GM19043 (cell line): ENCODE results near the gene REPS2.
A peak's percentile ranks its signal among the peaks of the same experiment; 100 is the strongest.

Experiments used
- ATAC-seq: cut with Tn5 transposase; IDR thresholded peaks from one replicate; pipeline ENCODE4 v1.9.1; 2021; ENCODE audit warnings: low read depth; ENCODE audit not compliant: unreplicated experiment

Gene REPS2

GRCh38 chrX:17031827-17032226 is 85.4 kb downstream of the REPS2 start:
- ATAC-seq = no peak

GRCh38 chrX:17032351-17032750 is 85.9 kb downstream of the REPS2 start:
- no peak for ATAC-seq

- ATAC-seq = no peak
Measured at GRCh38 chrX:17033225-17033624, 86.8 kb downstream of the REPS2 start.

DNA sequence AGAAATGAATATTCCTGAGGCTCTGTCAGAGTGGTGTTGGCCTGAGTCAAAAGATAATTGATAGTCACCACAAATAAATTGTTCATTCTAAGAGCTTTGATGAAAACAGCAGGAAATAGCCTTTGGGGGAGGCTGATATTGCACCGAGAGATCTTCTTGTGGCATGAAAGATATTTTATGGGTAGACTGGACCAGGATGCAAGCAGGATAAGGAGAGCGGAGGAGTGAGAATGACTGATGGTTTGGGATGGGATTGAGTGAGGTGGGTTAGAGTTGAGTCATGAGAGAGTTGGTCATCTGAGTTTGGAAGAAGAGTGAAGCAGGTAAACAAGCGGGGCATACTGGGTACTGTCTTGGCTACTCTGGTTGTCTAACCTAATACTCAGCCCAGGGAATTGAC is 88.7 kb downstream of the REPS2 start:
- ATAC-seq = no peak

DNA sequence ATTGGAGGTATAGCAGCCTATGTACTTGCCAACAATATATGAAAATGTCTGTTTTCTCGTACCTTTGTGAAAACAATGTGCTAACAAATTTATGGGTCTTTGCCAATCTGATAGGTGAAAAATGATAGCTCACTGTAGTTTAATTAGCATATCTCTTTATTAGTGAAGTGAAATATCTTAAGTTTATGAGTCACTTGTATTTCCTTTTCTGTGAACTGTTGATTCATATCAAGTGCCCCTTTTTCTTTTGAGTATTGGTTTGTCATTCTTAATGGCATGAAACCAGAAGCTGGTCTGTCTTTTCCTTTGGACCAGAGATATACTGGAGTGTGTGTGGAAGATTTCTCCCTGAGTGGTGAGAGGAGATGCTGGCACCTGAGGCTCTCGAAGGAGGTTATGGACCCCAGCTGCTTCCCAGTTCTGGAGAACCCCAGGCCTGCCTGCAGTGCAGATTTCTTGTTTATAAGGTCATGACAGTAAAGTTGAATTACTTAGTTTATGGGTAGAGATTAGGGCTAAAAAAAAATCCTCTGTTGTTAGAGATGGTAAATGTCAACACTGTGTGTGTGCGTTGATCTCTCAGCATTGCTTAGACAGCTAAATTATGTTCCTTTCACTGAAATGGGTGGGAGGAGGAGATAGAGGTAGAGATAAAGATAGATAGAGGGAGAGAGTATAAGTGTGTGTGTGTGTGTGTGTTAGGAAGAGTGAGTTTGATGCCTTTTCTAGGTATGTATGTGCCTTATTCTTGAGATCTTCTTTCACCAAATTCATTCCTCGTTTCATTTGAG is 89.9 kb downstream of the REPS2 start:
- ATAC-seq = no peak

DNA sequence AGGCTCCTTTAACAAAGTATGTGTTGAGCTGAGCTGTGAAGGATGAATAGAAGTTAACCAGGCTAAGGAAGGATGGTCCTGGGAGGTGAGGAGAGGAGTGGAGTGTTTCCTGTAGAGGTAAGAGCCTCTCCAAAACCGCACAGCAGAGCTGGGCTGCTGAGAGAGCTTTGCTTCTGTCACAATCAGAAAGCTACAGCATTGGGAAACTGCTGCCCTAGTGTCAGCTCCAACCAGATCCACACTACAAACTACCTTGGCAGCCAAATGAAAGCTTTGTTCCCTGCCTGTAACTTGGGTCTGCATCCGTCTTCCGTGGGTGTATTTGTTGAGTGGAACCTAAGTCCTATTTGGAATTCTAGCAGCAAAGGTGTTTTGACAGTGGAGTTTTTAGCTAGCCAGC is 91.8 kb downstream of the REPS2 start:
- ATAC-seq = no peak

- no peak for ATAC-seq
Measured at GRCh38 chrX:17038681-17039161, 92.3 kb downstream of the REPS2 start.

DNA sequence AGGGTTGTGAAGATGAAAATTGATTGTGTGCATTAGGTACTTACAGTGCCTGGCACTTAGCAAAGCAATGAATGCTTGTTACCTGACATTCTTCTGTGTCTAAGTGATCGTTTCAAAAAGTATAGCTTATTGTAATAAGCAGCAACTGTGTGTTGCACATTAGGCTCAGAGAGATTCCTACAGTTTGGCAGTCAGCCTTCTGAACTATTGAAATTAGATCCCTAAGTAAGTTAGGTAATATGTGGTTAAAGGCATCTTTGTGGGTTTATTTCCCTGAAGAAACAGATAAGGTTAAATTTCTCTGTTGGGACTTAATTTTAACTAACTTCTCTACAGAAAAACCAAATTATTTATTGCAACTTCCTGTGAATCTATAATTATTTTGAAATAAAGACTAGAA is 93.4 kb downstream of the REPS2 start:
- no peak for ATAC-seq

GRCh38 chrX:17040711-17041110 is 94.3 kb downstream of the REPS2 start:
- ATAC-seq = no peak

DNA sequence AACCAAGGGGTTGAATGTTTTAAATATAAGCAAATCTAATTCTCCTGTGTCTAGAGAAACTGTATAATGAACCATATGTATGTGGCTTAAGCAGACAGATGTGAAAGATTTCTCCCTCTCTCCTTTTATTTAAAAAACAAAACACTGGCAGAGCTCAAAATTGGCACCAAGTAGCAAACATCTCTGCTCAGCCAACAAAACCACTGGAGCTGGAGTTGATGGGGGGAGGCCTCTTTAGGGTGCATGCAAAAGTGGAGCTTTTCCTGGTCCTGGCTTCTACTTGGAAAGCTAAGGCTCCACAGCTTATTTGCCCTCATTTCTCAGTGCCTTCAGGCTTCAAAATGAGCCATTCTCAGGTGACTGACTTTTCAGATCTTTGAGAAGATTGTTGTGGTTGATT is 95.6 kb downstream of the REPS2 start:
- no peak for ATAC-seq

GRCh38 chrX:17046478-17047097 is 100.1 kb downstream of the REPS2 start:
- peak; percentile 64 for ATAC-seq

DNA sequence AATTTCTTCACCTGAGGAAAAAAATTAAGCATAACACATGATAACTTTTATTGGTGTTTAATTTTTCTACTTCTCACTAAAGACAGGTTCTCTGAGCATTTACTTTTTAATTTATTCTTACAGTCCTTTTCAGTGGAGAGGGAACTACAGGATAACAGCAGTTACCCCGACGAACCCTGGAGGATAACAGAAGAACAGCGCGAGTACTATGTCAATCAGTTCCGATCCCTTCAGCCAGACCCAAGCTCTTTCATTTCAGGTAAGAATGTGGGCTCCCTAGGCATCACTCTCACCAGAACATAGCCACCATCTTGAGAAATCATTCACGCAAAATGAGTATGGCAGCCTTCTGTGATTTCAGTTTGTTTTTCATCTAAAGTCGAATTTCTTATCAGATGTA is 100.8 kb downstream of the REPS2 start:
- ATAC-seq = no peak

DNA sequence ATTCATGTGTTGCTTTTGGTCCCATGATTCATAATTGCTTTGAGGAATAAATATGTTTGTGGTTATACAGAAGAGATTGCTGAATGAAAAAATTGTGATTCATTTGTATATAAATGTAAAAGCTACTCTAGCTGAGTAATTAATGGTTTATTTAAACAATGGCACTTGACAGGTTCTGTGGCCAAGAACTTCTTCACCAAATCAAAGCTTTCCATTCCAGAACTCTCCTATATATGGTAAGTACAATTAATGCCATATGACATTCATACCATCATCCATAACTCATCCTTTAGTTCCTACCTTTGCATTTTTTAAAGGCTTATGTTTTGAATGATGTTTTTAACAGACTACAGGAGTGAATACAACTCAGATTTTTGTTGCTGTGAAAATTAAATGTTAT is 105.8 kb downstream of the REPS2 start:
- no peak for ATAC-seq

DNA sequence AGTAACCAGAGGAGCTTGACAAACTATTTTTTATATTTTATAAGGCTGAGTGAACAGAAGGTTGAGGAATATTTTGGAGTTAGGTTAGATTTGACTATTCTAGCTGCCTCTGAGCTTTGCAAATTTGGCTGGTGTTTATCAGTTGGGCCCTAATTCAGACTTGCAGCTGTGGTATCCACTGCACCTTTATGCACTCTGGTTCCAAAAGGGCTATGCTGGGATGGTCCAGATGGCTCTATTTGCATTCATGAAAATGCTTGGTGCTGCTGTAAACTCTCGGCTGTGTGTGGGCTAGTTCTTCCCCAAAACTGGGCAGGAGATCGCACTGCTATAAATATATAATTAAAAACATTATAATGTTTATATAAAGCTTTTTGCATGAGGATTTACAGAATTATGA is 106.3 kb downstream of the REPS2 start:
- no peak for ATAC-seq

DNA sequence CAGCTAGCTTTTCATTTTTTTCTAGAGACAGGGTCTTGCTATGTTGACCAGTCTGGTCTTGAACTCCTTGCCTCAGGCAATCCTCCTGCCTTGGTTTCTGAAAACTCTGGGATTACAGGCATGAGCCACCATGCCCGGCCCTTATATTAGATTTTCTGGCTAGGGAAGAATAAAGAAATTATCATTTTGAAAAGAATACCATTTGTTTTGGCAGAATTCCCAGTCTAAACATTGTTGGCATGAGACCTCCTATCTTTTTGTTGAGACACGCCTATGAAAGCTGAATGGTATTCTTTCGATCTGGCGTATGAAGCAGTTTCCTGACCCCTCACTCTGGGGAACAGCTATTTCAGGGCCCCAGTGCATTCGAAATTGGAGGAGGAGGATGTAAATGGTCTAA is 107.0 kb downstream of the REPS2 start:
- ATAC-seq = no peak

- no peak for ATAC-seq
Measured at GRCh38 chrX:17056868-17057608, 110.6 kb downstream of the REPS2 start.

GRCh38 chrX:17062065-17062464 is 115.6 kb downstream of the REPS2 start:
- ATAC-seq = no peak

- no peak for ATAC-seq
Measured at GRCh38 chrX:17065100-17065499, 118.6 kb downstream of the REPS2 start.

DNA sequence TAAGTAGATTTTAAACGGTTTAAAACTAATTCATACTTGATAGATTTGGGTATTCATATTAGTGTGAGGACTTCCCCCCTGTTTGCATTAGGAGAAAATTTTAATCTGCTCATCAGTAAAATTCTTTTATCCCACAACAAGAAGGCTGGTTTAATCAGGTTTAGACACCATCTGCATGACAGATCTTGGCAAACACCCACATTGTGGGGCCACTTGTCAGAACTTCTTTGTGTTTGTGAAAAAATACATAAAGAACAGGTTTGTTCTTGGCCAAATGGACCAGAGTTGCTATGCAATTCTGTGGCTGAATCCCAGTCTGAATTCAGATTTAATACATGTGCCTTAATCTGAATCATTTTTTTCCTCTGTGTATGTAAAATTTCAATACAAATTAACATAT is 121.1 kb downstream of the REPS2 start:
- ATAC-seq = no peak

DNA sequence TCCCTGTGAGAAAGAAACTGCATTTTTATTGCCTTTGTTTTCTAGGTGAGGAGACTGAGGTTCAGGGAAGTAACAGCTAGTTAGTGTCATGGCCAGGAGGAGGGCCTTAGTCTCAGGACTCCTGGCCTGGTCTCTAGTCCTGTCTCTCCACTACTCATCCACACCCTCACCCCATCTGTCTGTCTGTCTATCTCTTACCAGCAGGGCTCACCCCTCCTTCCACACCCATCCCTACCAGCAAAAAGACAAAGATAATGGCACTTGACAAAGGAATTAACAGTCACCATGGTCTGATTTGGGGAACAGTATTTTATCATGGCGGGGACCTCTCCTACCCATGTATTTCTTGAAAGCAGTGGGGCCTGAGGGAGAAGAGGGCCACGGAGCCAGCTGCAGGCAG is 125.8 kb downstream of the REPS2 start:
- no peak for ATAC-seq

DNA sequence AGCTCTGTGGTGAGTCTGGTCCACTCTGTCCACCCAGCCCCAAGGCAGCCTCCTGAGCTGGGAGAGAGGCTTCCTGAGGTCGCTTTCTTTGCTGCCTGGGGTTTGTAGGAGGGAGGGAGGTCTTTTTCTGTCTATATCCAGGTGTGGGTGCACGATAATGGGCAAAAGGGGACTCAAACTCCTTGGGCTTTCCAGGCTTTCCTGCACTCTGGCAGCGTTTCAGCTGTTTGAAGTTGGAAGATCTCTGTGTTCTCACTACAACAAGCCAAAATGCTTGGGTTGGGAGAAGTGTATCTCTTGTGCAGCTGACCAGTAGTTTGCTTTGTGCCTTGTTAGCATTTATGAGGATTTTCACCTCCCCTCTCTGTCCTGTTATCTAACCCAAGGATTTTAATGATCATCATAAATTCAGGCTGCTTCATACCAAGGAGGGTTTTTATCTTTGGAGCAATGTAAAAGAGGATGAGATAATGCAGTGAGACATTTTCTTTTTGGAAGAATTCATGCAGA is 126.3 kb downstream of the REPS2 start:
- ATAC-seq = no peak
